Cardiac fibroblast (primary cell): ENCODE data around the gene CBY1.
A peak's percentile ranks its signal among the peaks of the same experiment; 100 is the strongest.

Experiments used
- DNase-seq, 2 donors: peaks; one replicate each; pipeline versions ENCODE4 v3.0.0 to v3.0.0-alpha.2; 2010; ENCODE audit warnings: low read depth in 2 of 2
- H3K4me3 ChIP-seq, 2 donors: replicated peaks in 1 of 2; 1 replicate in 1 of 2; 2 replicates in 1 of 2; pipeline ENCODE4 v1.5.1; 2011; ENCODE audit warnings: low read depth in 2 of 2, low read length in 2 of 2, mild to moderate bottlenecking in 2 of 2, moderate library complexity in 1 of 2
- TF ChIP-seq, protein P1 (sequence below): IDR thresholded peaks from one replicate; pipeline ENCODE4 v1.5.1; 2011; ENCODE audit warnings: low read depth, mild to moderate bottlenecking, low read length, inconsistent platforms

CBY1 gene

GRCh38 chr22:38716826-38717225 lies 60.4 kb downstream of the CBY1 start:
- no peak for DNase-seq
- TF ChIP-seq, protein P1, sequence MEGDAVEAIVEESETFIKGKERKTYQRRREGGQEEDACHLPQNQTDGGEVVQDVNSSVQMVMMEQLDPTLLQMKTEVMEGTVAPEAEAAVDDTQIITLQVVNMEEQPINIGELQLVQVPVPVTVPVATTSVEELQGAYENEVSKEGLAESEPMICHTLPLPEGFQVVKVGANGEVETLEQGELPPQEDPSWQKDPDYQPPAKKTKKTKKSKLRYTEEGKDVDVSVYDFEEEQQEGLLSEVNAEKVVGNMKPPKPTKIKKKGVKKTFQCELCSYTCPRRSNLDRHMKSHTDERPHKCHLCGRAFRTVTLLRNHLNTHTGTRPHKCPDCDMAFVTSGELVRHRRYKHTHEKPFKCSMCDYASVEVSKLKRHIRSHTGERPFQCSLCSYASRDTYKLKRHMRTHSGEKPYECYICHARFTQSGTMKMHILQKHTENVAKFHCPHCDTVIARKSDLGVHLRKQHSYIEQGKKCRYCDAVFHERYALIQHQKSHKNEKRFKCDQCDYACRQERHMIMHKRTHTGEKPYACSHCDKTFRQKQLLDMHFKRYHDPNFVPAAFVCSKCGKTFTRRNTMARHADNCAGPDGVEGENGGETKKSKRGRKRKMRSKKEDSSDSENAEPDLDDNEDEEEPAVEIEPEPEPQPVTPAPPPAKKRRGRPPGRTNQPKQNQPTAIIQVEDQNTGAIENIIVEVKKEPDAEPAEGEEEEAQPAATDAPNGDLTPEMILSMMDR: no peak
- H3K4me3 ChIP-seq: no peak overlapping the region

DNA sequence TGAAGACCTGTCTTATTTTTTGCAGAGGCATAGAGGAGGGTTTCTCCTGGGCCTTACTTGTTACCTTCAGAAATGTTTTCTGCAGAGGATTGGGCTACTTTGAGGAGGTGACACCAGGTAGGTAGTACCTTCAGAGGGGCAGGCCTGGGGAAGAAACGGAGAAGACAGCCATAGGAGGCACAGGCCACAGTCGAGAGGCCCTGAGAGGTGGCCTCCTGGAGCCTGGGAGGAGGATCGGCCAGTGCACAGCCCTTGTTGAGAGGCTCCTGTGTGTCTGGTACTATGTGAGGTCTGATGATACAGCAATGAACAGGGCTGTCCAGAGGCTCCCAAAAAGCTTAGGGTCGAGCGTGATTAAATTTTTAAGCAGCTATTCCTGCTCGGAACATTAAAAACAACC lies 60.8 kb downstream of the CBY1 start:
- DNase-seq: no peak
- TF ChIP-seq, protein P1: no peak
- no peak overlapping the region for H3K4me3 ChIP-seq

DNA sequence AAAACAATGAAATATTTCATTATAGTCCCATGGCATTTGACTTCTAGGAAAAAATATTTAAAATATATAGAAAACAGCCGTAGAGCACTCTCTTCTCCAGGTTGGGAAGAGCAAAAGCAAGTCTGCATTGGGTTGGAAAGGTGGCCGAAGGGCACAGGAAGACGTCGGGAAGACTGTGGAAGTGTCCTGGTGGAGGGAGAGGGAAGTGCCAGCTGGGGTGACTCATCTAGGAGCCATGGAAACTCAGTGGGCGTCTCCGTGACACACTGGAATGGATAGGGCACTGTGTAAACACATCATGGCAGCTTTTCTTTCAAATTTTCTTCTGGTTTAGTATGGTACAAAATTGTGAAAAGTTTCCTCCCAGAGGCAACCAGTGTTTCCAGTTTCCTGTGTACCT lies 62.0 kb downstream of the CBY1 start:
- DNase-seq: peak; percentile 76 to 82
- TF ChIP-seq, protein P1: peak; percentile 82
- H3K4me3 ChIP-seq: no peak overlapping the region

DNA sequence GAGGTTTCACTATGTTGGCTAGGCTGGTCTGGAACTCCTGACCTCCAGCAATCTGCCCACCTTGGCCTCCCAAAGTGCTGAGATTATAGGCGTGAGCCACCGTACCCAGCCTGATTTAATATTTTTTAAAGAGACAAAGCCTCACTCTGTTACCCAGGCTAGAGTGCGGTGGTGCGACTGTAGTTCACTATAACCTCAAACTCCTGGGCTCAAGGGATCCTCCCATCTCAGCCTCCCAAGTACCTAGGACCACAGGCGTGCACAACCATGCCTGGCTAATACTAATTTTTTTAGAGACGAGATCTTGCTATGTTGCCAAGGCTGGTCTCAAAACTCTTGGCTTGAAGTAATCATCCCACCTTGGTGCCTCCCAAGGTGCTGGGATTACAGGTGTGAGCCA lies 62.8 kb downstream of the CBY1 start:
- no peak for DNase-seq
- TF ChIP-seq, protein P1: no peak
- no peak overlapping the region for H3K4me3 ChIP-seq

- H3K4me3 ChIP-seq: no peak overlapping the region
- TF ChIP-seq, protein P1: no peak
- no peak for DNase-seq
Observed at GRCh38 chr22:38720350-38720749, 63.9 kb downstream of the CBY1 start.

GRCh38 chr22:38721551-38721950 lies 65.1 kb downstream of the CBY1 start:
- H3K4me3 ChIP-seq: no peak overlapping the region
- TF ChIP-seq, protein P1: no peak
- DNase-seq: no peak
